GM12875 (cell line): ENCODE measurements around the gene CA7.

Source experiments
- H3K4me3 ChIP-seq: one replicate; pipeline ENCODE4 v1.5.1; 2011; ENCODE audit warnings: low read depth, low read length, control low read depth
- TF ChIP-seq, protein P1 (sequence below): IDR thresholded peaks from 2 replicates; pipeline ENCODE4 v1.5.1; 2011; ENCODE audit warnings: low read depth, mild to moderate bottlenecking, control low read depth, inconsistent platforms, low read length, moderate library complexity, borderline replicate concordance; ENCODE audit not compliant: insufficient read depth

The CA7 gene

GRCh38 chr16:66844342-66845079, at the start of gene CA7:
TSS of gene CA7 (plus strand) at chr16:66844414. CDS start at chr16:66844488, 74 bp downstream.
- TF ChIP-seq, protein P1, sequence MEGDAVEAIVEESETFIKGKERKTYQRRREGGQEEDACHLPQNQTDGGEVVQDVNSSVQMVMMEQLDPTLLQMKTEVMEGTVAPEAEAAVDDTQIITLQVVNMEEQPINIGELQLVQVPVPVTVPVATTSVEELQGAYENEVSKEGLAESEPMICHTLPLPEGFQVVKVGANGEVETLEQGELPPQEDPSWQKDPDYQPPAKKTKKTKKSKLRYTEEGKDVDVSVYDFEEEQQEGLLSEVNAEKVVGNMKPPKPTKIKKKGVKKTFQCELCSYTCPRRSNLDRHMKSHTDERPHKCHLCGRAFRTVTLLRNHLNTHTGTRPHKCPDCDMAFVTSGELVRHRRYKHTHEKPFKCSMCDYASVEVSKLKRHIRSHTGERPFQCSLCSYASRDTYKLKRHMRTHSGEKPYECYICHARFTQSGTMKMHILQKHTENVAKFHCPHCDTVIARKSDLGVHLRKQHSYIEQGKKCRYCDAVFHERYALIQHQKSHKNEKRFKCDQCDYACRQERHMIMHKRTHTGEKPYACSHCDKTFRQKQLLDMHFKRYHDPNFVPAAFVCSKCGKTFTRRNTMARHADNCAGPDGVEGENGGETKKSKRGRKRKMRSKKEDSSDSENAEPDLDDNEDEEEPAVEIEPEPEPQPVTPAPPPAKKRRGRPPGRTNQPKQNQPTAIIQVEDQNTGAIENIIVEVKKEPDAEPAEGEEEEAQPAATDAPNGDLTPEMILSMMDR, result no peak
- no peak within 1 kb of the TSS for H3K4me3 ChIP-seq

DNA sequence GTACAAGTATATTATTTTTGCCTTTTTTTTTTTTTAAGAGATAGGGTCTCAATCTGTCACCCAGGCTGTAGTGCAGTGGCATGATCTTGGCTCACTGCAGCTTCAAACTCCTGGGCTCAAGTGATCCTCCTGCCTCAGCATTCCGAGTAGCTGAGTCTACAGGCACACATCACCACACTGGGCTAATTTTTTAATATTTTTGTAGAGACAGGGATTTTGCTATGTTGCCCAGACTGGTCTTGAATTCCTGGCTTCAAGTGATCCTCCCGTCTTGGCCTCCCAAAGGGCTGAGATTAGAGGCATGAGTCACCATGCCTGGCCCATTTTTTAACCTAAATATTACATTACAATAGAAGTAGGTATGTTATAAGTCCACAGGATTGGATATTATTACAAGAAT, 46.1 kb upstream of the CA7 start:
- TF ChIP-seq, protein P1, result no peak

DNA sequence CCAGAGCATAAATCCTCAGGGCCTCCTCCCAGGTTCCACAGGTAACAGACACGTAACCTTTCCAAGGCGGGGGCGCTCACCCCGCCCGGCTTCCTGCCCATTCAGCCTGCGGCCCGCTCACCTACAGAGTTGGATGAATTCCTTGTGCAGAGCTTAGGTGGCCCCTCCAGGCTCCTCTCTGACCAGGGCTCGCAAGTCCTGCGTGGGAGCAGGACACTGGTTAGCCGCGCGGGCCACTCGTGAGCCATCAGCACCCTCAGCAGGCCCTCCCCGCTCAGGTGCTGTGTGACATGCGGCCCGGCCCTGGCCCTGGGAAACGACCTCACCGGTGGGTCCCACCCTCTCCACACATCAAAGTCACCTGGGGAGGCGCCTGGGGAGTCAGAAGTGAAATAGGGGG, 43.4 kb upstream of the CA7 start:
- H3K4me3 ChIP-seq, result no peak overlapping the region
- TF ChIP-seq, protein P1, result no peak

More for the DNA sequence above, 46.1 kb upstream of the CA7 start:
- no peak overlapping the region for H3K4me3 ChIP-seq

DNA sequence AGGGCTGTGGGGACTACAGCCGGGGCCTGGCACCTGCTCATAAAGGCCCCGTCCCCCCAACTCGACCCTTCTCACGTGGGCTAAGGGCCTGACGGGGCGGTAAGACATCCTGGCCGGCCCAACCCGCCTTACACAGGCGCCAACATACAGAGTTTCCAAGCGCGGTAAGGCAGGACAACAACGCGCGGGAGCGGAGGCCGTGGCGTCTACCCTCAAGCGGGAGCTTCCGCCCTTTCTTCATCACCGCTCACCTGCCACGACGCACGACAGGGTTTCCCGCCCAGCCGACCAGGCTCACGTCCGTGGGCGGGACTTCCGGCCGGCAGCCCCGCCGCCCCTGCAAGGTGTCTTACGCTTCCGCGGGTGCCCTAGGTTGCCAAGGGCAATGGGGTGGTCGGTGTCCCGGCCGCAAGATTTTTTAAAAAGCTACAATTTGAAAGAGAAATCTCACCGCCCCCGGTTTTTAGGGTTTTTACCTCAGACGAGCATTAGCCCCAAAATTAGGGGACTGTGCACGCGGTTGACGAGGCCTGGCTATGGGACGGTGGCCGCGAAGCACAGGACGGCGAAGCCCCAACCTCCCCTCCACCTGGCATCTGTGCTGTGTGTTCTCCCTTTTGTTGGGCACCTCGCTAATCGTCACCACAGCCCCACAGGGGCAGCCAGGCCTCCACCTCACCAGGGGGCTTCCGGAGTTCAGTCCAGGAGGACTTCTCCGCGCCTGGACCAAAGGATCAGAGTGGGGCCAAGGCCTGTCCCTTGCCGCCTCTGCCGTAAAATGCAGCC, 42.7 kb upstream of the CA7 start, which contains the start of gene TERB1:
Gene TERB1 (minus strand): TSS at position 265 of the 786 bp plus-strand sequence. CDS start 4,786 bp downstream, outside the sequence.
- H3K4me3 ChIP-seq, result no peak within 1 kb of the TSS
- TF ChIP-seq, protein P1, result no peak

- TF ChIP-seq, protein P1, result no peak
- no peak overlapping the region for H3K4me3 ChIP-seq
These were observed 42.1 kb upstream of the CA7 start for GRCh38 chr16:66802159-66802558.

DNA sequence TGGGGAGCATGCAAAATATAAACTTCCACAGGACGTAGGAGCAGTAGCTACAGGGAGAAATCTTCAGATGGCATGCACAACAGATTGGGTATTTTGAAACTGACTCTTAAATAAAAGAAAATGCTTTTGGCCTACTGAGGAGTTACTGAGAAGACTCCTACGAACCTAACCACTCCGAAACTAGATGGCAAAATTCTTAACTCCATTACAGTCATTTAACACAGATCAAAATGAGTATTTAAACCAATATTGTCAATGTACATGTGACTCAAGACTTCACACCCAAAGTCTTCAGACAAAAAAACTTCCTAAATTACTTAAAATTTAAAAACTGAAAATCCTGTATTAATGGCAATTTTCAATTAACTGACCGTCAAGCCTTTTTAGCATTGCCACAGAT, 34.4 kb upstream of the CA7 start:
- no peak overlapping the region for H3K4me3 ChIP-seq
- TF ChIP-seq, protein P1, result no peak

- TF ChIP-seq, protein P1, result no peak
- no peak overlapping the region for H3K4me3 ChIP-seq
These were observed 33.8 kb upstream of the CA7 start for GRCh38 chr16:66810391-66810790.
